IPS DF 4.7 (cell line): ENCODE measurements around the gene TOPBP1.
"Not testable (repeated sequence)": the region's sequence is repeated elsewhere in the genome, so short reads cannot be mapped to it uniquely, and the experiment has no call there.

Experiments used
- DNase-seq: peaks from one replicate; pipeline ENCODE4 v3.0.0-alpha.2; 2013; ENCODE audit warnings: low spot score; ENCODE audit errors: extremely low read depth

TOPBP1 gene

DNA sequence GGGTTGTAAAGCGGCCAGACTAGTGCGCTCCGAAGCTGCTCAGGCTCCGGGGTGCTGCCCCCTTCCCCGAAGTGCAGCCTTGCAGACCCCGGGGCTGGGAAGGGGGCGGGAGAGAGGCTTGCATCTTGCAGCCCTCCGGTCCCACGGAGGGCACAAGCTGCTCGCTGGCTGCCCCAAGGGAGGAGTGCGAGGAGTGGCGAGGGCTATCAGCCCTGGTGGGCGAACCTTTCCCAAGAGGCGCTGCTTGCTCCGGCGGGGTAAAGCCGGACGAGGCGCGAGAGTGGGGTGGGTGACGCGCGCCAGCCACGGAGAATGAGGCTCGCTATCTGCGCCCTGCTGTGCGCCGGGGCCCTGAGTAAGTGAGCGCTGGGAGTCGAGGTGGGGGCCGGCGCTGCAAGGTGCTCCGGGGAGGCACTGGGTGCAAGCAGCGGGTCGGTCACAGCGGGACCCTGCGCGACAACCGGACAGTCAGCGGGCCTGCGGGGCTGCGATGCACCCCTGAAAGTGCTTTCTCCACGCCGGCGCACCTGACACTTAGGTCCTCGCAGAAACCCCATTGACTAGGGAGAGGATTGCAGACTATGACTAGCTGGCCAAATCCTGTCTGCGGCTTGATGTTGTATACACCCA lies 12.7 kb upstream of the TOPBP1 start:
- no peak for DNase-seq

DNA sequence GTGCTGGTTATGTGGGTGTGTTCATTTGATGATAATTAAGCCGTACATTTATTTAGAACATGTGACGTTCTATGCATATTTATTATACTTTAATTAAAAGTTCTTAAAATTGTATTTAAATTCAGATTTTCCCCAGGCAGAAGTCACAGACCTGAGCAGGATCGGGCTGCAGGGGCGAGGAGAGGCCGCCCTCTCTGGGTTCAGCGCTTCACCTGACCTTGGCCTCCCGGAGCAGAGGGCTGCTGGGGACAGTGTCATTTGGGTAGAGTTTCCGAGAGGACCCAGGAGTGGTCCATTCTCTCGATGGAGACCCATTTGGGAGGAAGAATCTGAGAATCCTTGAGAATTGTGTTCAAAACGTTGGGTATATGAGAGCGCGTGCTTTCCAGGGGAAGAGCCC lies 12.0 kb upstream of the TOPBP1 start:
- DNase-seq = no peak

DNA sequence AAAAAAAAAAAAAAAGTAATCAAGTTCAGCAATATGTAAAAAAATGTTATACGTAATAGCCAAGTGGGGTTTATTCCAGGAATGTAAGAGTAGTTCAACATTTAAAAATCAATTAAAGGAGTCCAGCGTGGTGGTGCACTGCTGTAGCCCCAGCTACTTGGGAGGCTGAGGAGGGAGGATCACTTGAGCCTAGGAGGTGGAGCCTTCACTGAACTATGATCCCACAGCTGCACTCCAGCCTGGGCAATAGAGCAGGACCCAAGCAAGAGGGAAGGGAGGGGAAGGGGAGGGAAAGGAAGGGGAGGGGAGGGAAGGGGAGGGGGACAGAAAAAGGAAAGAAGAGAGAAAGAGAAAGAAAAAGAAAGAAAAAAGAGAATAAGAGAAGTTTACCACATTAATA lies 10.7 kb upstream of the TOPBP1 start:
- no peak for DNase-seq

DNA sequence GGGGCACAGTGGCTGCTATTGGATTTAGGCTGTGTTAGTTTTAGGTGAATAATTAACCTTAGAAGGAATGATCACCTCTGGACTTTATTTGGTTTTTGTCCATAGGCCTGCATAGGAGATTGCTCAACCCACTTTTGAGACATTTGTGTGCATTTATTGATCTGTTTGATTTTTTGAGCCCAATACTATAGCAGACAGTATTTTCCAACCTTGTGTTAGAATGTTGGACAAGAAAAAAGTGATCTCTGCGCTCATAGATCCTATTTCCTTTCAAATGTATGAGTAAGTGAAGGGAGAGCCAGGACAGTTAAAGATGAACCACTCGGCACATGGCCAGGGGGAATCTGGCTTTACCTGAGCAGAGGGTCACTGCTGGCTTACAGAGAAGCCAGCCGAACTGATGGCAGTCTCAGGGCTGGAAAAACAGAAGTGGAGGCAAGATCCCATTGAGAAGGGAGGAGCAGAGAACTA lies 8.8 kb upstream of the TOPBP1 start:
- no peak for DNase-seq

DNA sequence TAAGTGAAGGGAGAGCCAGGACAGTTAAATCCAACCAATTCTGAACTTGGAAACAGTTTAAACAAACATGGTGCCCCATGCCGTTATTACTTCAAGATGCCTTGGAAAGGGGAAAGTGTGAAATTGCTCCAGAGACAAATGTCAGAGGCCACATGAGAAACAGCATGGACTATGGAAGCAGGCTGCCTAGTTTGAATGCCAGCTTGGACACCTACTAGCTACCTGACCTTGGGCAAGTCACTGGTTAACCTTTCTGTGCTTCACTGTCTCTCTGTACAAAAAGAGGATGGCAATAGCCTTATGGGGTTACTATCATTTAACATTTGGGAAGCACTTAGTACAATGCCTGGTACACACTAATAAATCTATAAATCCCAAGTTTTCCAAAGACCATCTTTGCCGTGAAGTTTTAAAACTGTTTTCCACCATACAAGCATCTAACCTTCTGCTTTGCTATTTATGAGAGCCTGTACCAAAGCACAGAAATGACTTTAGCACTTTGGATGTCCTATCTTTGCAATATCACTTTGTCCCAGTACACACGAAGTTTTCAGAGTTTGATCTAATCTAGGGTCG lies 8.3 kb upstream of the TOPBP1 start:
- no peak for DNase-seq

DNA sequence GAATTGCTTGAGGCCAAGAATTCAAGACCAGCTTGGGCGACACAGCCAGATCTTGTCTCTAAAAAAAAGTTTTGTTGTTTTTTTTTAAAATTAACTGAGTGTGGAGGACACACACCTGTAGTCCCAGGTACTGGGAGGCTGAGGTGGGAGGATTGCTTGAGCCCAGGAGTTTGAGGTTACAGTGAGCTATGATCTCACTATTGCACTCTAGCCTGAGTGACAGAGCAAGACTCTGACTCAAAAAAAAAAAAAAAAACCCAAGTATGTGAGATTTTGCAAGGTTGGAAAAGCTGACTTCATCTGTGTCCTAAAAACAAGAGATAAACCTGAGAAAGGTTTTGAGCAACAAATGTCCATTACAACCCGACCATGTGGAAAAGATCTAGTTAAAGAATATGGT lies 5.4 kb upstream of the TOPBP1 start:
- no peak for DNase-seq

DNA sequence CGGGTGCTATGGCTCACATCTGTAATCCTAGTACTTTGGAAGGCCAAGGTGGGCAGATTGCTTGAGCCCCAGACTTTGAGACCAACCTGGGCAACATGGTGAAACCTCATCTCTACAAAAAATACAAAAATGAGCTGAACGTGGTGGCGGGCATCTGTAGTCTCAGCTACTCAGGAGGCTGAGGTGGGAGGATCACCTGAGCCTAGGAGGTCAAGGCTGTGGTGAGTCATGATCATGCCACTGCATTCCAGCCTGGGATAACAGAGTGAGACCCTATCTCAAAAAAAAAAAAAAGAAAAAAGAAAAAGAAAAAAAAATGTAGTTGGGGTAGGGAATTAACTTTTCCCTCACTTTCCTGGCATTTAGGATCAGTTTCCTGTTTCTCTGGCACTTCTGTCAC lies 3.4 kb upstream of the TOPBP1 start:
- DNase-seq = not testable (repeated sequence)

DNA sequence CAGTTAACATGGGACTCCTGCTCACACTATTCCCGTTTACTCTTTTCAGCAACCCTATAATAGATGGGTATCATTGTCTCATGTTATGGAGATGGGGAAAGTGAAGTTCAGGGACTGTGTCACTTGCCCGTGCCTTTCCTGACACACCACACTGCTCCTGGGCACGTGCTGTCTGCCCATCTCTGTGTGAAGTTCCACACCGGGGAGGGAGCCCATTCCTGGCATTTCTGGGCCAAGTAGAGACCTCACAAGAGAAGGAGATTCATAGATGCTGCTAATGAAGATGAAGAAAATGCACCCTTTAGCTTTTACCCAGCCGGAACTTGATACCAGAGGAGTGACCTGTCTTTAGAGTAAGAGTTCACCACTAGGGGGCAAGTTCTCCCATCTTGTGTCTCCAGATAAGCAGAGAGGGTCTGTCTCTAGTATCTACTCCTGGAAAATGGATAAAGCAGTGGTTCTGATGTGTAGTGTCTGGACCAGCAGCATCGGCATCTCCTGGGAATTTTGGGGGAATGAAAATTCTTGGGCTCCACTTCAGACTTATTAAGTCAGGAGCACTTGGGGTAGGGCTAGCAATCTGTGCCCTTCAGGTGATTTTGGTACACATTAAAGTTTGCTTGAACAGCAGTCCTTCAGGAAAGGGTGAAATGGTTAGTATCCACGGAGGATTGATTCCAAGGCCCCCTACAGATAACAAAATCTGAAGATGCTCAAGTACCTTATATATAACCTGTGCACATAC lies 2.0 kb upstream of the TOPBP1 start:
- DNase-seq = peak; percentile 56

DNA sequence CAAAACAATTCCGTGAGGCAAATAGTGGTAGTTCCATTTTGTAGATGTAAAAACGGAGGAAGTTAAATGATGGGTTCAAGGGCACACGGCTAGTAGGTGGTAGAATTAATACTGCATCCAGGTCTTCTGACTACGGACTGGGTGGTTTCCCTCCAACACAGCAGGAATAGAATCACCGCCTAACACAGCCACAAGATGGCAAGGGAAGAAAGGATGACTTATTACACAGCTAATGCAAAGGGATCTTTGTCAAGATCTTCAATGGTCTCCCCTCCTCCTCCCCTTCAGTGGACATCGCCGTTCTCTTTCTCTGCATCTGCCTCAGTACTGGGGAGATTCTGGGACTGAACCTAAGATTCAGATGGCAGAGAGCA lies 524 bp upstream of the TOPBP1 start:
- no peak for DNase-seq

DNA sequence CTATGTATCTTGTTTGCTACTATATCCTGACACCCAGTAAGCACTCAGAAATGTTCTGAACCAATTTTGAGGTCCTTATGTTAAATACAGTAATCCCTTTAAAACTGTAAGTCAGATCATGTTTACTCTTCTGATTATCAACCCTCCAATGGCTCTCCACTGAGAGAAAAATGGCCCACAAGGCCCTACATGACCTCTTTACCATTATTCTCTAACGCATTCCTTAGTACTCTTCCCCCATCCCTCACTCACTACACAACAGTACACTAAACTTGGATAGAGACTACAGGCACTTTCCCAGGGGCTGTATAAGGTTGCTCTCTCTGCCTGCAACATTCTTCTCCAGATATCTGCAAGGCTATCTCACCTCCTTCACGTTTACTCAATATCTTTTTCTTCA lies 1.9 kb downstream of the TOPBP1 start:
- no peak for DNase-seq

DNA sequence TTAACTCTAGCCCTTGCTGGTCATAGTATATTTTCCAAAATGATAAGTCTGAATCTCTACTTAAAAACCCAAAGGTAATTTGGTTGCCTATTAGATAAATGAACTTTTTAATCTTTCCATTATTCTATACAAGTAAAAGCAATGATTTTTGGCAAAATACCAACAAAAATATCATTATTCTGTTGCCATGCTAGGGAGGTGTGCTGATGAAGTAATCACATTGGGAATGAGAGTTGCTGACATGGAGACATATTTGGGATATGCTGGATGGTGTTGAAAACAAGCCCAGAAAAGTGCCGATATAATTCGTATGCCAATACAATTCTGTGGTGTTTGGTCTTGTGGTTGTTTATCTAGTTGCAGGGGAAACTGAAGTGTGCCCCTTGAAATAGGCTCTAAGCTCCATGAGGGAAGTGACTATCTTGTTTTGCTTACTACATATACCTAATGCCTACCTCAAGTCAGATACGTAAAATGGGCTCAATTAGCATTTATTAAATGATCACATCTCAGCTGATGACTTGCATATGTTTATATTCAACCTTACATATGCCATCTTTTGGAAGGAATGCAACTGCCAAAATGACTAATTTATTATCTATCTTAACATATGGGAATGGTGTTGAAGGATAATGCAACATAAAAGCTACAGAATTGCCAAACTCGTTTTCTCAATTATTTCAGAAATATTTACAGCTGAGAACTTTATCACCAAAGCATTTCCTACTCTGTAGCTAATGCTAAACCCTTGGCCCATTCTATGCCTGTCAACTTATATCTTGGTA lies 5.8 kb downstream of the TOPBP1 start:
- DNase-seq = no peak

DNA sequence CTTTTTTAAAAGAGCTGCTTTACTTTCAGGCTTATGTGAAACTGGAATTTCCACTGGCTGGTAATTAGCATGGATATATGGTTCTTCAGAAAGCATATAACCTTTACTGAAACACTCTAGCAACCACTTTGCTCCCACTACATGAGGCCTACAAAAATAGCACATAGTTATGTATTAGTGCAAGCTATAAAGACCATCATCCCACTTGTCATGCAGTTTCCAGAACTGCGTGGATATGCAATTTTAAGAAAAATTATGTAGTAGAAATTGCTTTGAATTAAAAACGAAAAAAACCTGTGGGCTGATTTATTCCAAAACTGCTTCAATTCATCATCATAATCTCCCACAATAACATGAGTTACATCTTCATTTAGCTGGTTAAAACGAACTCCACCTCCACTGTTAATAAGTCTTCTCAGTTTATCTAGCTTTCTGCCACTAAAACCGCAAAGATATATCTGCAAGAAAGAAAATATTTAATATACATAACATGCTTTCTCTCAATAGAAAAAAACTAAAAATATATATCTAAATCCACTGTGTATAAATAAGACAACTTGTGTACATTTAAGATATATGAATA lies 12.2 kb downstream of the TOPBP1 start:
- DNase-seq = no peak

DNA sequence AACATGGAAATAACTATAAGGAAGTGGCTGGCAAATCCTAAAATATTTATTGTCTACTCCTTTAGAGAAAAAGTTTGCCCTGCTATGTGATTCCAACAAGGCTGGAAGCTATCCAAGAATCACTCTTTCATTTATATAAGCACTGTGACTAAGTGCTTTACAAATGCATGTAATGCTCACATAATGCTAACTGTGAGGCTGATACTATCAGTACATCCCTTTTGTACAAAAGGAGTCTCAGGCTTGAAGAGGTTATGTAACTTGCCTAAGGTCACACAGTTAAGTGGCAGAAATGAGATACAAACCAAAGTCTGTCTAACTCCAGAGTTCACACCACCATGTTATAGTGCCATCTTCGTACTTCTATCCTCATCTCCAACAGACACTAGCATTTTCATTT lies 17.0 kb downstream of the TOPBP1 start:
- no peak for DNase-seq

DNA sequence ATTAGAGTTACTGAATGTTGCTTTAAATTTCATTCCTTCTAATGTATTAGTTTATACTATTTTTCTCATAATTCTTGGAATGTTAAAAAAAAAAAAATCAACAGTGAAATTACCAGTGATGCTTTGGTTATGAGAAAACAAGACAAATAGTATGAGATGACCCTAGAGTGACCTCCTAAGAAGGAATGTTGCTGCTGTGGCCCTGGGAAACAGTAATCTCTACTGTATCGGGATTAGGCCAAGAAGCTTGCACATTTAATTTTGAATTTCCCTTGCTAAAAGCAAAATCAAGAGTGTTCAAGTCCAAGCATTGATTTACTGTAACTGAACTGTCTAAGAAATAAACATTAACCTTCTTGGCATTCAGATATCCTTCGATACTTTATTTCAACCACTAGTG lies 18.1 kb downstream of the TOPBP1 start:
- no peak for DNase-seq

DNA sequence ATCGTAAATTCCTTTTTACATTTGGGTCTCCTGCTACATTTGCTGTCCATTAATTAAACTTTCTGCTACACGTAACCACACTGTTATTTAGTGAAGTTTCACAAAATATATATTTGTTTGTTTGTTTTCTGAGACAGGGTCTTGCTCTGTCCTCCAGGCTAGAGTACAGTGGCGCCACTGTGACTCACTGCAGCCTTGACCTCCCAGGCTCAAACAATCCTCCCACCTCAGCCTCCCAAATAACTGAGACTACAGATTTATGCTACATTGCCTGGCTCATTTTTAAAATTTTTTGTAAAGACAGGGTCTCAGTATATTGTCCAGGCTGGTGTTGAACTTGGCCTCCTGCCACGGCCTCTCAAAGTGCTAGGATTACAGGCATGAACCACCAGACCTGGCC lies 20.5 kb downstream of the TOPBP1 start:
- no peak for DNase-seq

DNA sequence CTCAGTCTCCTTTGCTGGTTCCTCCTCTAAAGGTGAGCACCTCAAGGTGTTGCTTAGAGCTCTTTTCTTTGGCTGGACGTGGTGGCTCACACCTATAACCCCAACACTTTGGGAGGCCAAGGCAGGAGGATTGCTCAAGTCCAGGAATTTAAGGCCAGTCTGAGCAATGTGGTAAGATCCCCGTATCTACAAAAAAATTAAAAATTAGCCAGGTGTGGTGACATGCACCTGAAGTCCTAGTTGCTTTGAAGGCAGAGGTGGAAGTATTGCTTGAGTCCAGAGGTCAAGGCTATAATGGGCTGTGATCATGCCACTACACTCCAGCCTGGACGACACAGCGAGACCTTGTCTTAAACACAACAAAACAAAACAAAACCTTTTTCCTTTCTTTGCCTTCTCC lies 28.3 kb downstream of the TOPBP1 start:
- DNase-seq = no peak

DNA sequence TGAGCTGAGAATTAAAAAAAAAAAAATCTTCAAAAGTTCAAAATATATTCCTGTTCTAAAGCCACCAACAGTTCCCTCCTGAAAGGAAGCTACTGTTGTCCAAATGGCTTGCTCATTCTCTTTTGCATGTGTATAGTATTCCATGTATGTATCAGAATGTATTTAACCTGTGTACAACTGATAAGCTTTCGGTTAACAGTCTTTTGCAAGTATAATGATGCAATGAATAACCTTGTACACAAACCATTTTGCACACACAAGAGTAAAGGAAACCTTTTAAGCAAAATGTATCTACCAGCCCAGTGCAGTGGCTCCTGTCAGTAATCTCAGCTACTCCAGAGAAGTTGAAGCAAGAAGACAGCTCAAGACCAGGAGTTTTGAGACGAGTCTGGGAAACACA lies 32.6 kb downstream of the TOPBP1 start:
- no peak for DNase-seq

DNA sequence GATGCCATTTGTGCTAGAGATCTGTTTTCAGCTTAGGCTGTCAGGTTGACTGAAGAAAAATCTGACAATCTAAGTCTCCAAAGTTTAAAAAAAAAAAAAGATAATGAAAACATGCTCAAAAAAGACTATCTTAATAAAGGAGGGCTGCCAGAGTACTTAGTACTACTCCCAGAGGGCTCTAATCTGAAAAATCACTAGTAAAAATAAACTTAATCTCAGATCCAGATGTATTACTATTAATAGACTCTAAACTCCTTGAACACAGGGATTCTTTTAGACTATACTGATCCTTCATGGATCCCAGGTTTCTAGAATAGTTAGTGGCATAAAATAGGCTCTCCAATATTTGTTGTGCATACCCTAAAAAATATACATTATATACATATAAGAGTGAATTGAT lies 34.0 kb downstream of the TOPBP1 start:
- DNase-seq = no peak

DNA sequence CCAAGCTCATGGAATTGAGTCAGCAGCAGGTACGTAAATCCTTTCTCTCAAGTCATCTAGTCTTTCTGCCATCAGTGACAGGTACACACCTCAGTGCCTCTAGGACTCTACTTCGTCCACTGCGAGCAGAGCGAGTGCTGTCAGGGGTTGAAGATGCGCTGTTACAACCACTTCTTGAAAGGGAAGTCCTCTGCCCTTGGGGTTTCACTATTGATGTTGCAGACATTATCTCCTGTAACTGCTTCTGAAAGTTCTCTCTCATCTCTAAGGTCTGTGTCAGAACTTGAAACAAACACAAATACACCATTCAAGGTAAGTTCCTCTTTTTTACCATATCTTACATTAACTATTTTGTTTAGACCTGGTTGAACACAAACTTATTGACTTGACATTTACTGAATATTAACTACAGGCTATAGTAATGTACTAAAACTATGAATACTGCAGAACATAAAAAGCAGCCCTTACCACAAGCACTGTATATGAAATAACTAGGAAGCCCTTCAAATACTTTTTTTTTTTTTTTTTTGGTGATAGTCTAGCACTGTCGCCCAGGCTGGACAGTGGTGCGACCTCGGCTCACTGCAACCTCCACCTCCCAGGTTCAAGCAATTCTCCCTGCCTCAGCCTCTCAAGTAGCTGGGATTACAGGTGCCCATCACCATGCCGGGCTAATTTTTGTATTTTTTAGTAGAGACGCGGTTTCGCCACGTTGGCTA lies 41.5 kb downstream of the TOPBP1 start:
- DNase-seq = no peak

DNA sequence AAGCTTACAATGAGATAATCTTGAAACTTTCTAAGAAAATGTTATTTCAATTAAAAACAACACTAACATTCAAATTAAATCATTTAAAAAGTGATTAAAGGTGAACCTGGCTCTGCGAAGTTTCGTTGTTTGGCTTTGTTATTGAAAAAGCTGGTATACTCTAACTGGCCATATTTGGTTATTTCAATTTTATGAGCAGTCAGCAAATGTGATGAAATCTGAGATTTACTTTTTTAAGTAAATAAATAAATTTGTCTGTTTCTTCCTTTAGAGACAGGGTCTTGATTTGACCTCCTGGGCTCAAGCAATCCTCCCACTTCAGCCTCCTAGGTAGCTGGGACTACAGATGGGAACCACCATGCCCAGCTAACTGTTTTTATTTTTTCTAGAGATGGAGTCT lies 50.2 kb downstream of the TOPBP1 start:
- DNase-seq = no peak

DNA sequence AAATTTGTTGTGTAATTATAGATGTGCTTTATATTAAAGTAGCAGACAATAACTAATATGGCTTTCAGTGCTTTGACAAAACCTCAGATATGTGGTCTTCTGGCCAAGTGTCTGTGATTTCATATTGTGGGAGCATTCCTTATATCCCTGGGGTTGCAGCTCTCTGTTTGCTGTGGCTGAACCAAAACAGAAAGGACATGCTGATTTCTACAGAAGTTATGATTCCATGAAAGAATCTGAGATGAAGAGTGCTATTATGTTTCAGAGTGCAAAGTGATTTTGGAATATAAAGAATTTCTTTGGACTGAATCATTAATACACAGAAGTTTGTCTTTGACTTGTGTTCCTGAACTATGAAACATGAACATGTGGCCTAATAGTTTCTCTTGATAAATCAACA lies 51.7 kb downstream of the TOPBP1 start:
- no peak for DNase-seq
